Astrocyte (in vitro differentiated cells and primary cell): Measurements from ENCODE around the gene SPATC1L.

Source experiments
- EZH2 ChIP-seq: IDR thresholded peaks from 2 replicates; pipeline ENCODE4 v1.6.1; 2012; ENCODE audit warnings: mild to moderate bottlenecking, low read length, inconsistent platforms; ENCODE audit not compliant: insufficient read depth
- TF ChIP-seq, protein P1 (sequence below): IDR thresholded peaks from 2 replicates; pipeline ENCODE4 v1.5.1; 2011; ENCODE audit warnings: low read depth, mild to moderate bottlenecking, inconsistent platforms, low read length, moderate library complexity; ENCODE audit not compliant: insufficient read depth

DNA sequence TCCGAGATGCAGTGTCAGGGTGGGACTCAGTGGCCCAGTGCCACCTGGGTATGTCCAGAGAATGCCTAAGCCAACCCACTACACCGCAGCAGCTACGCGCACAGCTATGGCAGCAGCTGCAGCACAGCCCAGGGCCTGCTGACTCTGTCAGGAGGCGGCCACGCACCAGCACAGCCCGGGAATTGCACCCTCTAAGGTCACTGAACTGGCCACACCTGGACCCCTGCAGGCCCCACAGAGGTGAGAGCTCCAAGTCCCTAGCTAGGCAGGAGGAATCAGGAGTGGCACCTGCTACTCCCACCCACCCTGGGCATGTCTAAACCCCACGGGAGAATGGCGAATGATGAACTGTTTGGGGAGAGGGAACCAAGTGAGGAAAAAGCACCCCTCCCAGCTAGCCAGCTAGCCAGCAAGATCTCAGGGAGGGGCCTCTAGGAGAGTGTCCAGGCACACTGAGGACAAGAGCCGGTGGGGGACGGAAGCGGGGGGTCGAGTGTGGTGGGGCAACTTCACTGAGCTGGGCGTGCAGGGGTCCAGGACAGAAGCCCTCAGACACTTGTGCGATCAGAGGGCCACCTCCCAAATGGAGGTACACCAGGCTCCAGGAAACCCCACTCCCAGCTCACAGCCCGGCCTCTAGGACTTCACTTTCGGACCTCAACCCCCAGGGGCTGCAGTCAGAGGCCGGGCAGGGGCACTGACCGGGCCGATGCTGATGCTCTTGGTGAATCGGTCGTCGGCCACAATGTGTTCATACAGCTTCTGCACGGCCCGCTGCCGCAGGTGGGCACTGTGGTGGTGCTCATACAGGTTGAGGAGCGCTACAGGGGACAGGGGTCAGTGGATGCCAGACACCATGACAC is 30.4 kb upstream of the SPATC1L start:
- TF ChIP-seq, protein P1, sequence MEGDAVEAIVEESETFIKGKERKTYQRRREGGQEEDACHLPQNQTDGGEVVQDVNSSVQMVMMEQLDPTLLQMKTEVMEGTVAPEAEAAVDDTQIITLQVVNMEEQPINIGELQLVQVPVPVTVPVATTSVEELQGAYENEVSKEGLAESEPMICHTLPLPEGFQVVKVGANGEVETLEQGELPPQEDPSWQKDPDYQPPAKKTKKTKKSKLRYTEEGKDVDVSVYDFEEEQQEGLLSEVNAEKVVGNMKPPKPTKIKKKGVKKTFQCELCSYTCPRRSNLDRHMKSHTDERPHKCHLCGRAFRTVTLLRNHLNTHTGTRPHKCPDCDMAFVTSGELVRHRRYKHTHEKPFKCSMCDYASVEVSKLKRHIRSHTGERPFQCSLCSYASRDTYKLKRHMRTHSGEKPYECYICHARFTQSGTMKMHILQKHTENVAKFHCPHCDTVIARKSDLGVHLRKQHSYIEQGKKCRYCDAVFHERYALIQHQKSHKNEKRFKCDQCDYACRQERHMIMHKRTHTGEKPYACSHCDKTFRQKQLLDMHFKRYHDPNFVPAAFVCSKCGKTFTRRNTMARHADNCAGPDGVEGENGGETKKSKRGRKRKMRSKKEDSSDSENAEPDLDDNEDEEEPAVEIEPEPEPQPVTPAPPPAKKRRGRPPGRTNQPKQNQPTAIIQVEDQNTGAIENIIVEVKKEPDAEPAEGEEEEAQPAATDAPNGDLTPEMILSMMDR: no peak
- TF ChIP-seq EZH2: no peak
